Stimulated activated naive CD4-positive, alpha-beta T cell treated with Interleukin-2 at 50 U/mL for 16 hours (primary cell): Measurements from ENCODE around the gene WNK2.
"Not testable (repeated sequence)": the region's sequence is repeated elsewhere in the genome, so short reads cannot be mapped to it uniquely, and the experiment has no call there.

Experiments
- DNase-seq: peaks from one replicate; lab custom pipeline; 2025; lab: John Stamatoyannopoulos, UW

The WNK2 gene

GRCh38 chr9:93236541-93237206 lies 52.7 kb downstream of the WNK2 start:
- no peak for DNase-seq

- DNase-seq = no peak
These were observed 53.6 kb downstream of the WNK2 start for GRCh38 chr9:93237540-93237939.

GRCh38 chr9:93238953-93239925 lies 55.3 kb downstream of the WNK2 start:
- no peak for DNase-seq

- no peak for DNase-seq
These were observed 57.0 kb downstream of the WNK2 start for GRCh38 chr9:93240891-93241334.

GRCh38 chr9:93243112-93243511 lies 59.2 kb downstream of the WNK2 start:
- DNase-seq = no peak

GRCh38 chr9:93244101-93244500 lies 60.2 kb downstream of the WNK2 start:
- DNase-seq = no peak

- DNase-seq = no peak
These were observed 60.8 kb downstream of the WNK2 start for GRCh38 chr9:93244510-93245436.

GRCh38 chr9:93245437-93245970 lies 61.6 kb downstream of the WNK2 start:
- no peak for DNase-seq

- DNase-seq = no peak
These were observed 62.2 kb downstream of the WNK2 start for GRCh38 chr9:93246111-93246510.

- no peak for DNase-seq
These were observed 62.6 kb downstream of the WNK2 start for GRCh38 chr9:93246526-93246925.

- DNase-seq = no peak
These were observed 63.3 kb downstream of the WNK2 start for GRCh38 chr9:93247099-93247865.

GRCh38 chr9:93247892-93248291 lies 64.0 kb downstream of the WNK2 start:
- no peak for DNase-seq

- DNase-seq = no peak
These were observed 64.6 kb downstream of the WNK2 start for GRCh38 chr9:93248386-93249040.

GRCh38 chr9:93250185-93250584 lies 66.2 kb downstream of the WNK2 start:
- DNase-seq = no peak

- not testable (repeated sequence) for DNase-seq
These were observed 67.4 kb downstream of the WNK2 start for GRCh38 chr9:93251309-93251708.

- DNase-seq = no peak
These were observed 68.3 kb downstream of the WNK2 start for GRCh38 chr9:93252116-93252780.

- no peak for DNase-seq
These were observed 69.0 kb downstream of the WNK2 start for GRCh38 chr9:93252781-93253530.

- no peak for DNase-seq
These were observed 69.7 kb downstream of the WNK2 start for GRCh38 chr9:93253633-93254032.

- DNase-seq = no peak
These were observed 70.1 kb downstream of the WNK2 start for GRCh38 chr9:93254061-93254481.
